Measurements from ENCODE around the gene PPM1M.

GRCh38 chr3:52246728-52247408 is 1.3 kb downstream of the PPM1M start:
- TF ChIP-seq, protein P1, sequence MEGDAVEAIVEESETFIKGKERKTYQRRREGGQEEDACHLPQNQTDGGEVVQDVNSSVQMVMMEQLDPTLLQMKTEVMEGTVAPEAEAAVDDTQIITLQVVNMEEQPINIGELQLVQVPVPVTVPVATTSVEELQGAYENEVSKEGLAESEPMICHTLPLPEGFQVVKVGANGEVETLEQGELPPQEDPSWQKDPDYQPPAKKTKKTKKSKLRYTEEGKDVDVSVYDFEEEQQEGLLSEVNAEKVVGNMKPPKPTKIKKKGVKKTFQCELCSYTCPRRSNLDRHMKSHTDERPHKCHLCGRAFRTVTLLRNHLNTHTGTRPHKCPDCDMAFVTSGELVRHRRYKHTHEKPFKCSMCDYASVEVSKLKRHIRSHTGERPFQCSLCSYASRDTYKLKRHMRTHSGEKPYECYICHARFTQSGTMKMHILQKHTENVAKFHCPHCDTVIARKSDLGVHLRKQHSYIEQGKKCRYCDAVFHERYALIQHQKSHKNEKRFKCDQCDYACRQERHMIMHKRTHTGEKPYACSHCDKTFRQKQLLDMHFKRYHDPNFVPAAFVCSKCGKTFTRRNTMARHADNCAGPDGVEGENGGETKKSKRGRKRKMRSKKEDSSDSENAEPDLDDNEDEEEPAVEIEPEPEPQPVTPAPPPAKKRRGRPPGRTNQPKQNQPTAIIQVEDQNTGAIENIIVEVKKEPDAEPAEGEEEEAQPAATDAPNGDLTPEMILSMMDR (IDR thresholded peaks at IDR 0.05): no peak
- no peak for TF ChIP-seq POLR2A (IDR thresholded peaks at IDR 0.05)

Measured in body of pancreas (tissue), 4 donors.